Right atrium auricular region (tissue), 2 donors: Measurements from ENCODE around the gene A3GALT2. TPM values are rescaled to one million over a fixed set of nuclear protein-coding genes. Genes with fewer than 3 reads are reported as not detected.

ENCODE experiments used
- DNase-seq: peaks from one replicate; pipeline ENCODE4 v3.0.0-alpha.2; 2019; ENCODE audit warnings: low spot score
- H3K27ac ChIP-seq, 2 donors: fragments of 200-600 bp; sonication (generic); 1 replicate in 1 of 2; 2 replicates in 1 of 2; pipeline ENCODE4 v1.5.1; 2016 to 2019
- H3K27me3 ChIP-seq, 2 donors: fragments of 200-600 bp; sonication (generic); one replicate each; pipeline versions ENCODE4 v1.5.1 to v1.6.0; 2017 to 2019
- H3K36me3 ChIP-seq: fragments of 200-600 bp; sonication (generic); one replicate; pipeline ENCODE4 v1.5.1; 2016
- H3K4me1 ChIP-seq, 2 donors: fragments of 200-600 bp; sonication (generic); one replicate each; pipeline versions ENCODE4 v1.5.1 to v1.6.0; 2017 to 2019
- H3K4me3 ChIP-seq, 2 donors: fragments of 200-600 bp; sonication (generic); 1 replicate in 1 of 2; 2 replicates in 1 of 2; pipeline ENCODE4 v1.5.1; 2017 to 2019; ENCODE audit warnings: mild to moderate bottlenecking in 1 of 2, moderate library complexity in 1 of 2
- H3K9me3 ChIP-seq, 2 donors: fragments of 200-600 bp; sonication (generic); one replicate each; pipeline ENCODE4 v1.5.1; 2019
- total RNA-seq, 2 donors: library from RNA; depleted of rRNA; stranded (reverse); fragments of >200 nt; gene quantifications; one replicate each; pipeline ENCODE4 v1.1.0, GENCODE V29; 2016
- TF ChIP-seq, protein P1 (sequence below), 2 donors: fragments of 200-600 bp; sonication (generic); IDR thresholded peaks; one replicate each; pipeline ENCODE4 v1.5.1; 2019; ENCODE audit warnings: antibody characterized with exemption in 2 of 2

Gene A3GALT2
- total RNA-seq, 2 donors from 2014 or later, result not detected

DNA sequence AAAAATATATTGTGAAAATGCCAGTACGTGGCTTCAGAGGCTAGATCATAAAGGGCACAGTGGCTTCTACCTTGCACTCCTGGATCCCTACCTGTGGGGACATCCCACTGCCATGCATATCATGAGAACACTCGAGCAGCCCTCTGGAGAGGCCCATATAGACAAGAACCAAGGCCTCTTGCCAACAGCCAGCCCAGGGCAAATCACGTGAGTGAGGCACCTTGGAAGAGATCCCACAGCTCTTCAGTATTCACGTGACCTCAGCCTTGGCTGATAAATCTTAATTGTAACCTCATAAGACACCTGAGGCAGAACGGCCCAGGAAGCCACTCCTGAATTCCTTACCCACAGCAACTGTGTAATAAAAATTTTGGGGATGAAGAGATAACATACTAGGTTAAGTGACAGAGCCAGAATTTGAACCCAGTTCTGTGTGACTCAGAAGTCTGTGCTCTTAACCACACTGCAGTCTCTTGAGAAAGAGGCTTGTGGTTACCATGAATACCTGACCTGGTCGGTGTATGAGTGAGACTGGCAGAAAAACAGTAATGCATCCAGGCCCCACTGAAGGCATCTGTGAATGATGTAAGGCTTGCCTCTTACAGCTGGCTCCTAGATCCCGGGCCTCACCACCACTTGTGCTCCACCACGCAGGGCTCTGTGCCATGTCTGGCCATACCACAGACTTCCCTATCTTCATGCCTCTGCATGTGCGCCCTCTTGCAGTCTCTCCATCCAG is 6.9 kb upstream of the A3GALT2 start:
- Histone ChIP-seq H3K36me3 (peaks cover 100% of the 10 kb centered on the region), H3K4me1 (peaks cover 0 to 58% of the 10 kb centered on the region in 2 donors), H3K9me3 (no peaks in the 10 kb centered on the region), H3K27ac (peak overlapping the region; percentile 56 to 63), H3K4me3 (no peak overlapping the region), H3K27me3 (no peaks in the 10 kb centered on the region)
- TF ChIP-seq, protein P1, sequence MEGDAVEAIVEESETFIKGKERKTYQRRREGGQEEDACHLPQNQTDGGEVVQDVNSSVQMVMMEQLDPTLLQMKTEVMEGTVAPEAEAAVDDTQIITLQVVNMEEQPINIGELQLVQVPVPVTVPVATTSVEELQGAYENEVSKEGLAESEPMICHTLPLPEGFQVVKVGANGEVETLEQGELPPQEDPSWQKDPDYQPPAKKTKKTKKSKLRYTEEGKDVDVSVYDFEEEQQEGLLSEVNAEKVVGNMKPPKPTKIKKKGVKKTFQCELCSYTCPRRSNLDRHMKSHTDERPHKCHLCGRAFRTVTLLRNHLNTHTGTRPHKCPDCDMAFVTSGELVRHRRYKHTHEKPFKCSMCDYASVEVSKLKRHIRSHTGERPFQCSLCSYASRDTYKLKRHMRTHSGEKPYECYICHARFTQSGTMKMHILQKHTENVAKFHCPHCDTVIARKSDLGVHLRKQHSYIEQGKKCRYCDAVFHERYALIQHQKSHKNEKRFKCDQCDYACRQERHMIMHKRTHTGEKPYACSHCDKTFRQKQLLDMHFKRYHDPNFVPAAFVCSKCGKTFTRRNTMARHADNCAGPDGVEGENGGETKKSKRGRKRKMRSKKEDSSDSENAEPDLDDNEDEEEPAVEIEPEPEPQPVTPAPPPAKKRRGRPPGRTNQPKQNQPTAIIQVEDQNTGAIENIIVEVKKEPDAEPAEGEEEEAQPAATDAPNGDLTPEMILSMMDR (IDR thresholded peaks at IDR 0.05), result no peak
- DNase-seq, result no peak

DNA sequence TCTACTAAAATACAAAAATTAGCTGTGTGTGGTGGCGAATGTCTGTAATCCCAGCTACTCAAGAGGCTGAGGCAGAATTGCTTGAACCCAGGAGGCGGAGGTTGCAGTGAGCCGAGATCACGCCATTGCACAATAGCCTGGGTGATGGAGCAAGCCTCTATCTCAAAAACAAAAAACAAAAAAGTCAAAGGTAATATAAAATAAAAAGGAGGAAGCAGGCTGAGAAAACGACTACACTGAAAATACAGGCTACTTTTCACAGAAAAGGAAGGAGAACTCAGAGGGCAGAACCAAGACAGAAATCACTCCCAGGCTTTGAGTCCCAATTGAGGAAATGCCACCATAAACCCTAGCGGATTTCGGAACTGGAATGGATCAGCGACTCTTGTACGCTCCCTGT is 5.9 kb upstream of the A3GALT2 start:
- DNase-seq, result no peak
- H3K27ac ChIP-seq, result peak overlapping the region; percentile 56 to 63
- no peaks in the 10 kb centered on the region for H3K9me3 ChIP-seq
- H3K4me1 ChIP-seq, result peaks cover 0 to 48% of the 10 kb centered on the region in 2 donors
- peaks cover 94% of the 10 kb centered on the region for H3K36me3 ChIP-seq
- TF ChIP-seq, protein P1 (IDR thresholded peaks at IDR 0.05), result no peak
- H3K27me3 ChIP-seq, result no peaks in the 10 kb centered on the region
- H3K4me3 ChIP-seq, result no peak overlapping the region

DNA sequence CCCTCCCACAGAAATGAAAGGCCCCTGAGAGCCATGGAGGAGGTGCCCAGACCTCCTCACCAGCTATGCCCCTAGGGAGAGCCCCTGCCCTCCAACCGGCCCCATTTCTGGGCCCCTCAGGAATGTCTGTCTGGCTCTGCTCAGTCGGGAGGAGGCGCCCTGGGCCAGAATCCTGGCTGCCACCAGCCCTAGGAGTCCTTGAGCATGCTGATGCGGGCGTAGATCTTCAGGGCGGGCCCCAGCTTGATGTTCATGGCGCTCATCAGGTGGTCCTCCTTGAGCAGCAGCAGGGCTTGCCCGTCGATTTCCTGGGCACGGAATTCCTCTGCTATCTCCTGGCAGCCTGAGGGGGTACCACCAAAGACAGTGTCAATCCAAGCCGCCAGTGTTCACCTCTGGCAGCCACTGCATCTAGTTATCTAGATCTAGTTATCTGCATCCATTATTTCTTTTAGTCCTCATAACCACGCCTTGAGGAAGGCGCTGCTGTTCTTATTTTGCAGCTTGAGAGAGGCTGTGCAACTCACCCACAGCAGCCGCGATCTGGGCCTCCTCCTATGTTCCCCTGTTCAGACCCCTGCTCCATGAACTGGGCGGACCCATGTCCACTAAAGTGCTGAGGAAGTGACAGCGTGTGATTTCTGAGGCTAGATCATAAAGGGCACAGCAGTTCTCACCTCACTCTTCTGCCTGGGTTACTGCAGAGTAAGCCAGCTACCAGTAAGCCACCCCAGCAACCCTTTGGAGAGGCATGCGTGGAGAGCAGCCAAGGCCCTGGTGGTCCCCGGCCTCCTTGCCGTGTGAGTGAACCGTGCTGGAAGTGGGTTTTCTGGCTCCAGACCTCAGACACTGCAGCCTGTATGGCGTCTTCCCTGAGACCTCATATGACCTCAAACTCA is 4.0 kb upstream of the A3GALT2 start:
- H3K27ac ChIP-seq, result peak overlapping the region; percentile 18 to 36

DNA sequence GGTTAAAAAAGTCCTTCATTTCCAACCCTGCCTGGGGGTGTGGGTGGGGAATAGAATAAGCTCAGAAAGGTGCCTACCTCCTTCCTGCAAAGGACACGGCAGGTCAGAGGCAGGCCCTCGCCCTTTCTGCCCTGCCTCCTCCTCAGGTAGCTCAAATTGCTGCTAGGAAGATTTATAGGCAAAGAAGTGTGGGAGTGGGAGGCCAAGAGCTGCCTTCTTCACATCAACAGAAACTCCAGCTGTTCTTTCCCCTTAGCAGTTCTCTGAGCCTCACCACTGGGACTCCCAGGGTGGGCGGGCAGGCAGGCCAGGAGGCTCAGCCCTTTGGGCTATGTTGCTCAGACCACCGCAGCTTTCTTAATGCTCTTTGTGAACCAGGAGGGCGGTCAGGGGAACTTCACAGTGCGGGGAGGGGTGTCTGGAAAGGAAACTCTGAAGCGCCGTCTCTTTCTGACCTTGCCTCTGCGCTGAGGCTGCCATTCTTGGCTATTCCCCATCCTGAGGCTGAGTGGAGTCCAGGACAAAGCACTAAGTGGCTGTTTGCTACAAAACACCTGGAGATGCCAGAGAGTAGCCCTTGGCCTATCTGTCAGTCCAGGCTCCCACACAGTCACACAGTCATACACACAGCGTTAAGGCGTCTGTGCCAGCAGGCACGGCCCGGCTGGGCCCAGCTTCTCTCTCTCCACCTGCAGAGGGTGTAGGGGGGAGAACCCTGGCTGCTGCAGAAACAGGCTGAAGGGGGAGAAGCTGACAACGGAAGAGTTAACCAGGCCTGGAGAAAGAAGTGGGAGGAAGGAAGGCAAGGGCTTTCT is 3.0 kb upstream of the A3GALT2 start:
- H3K4me1 ChIP-seq, result peaks cover 0 to 36% of the 10 kb centered on the region in 2 donors
- TF ChIP-seq, protein P1 (IDR thresholded peaks at IDR 0.05), result no peak
- H3K36me3 ChIP-seq, result peaks cover 65% of the 10 kb centered on the region
- H3K27ac ChIP-seq, result peak overlapping the region in 1 of 2 donors; percentile 15
- DNase-seq, result no peak
- no peaks in the 10 kb centered on the region for H3K9me3 ChIP-seq
- no peak overlapping the region for H3K4me3 ChIP-seq
- H3K27me3 ChIP-seq, result no peaks in the 10 kb centered on the region

More for the DNA sequence above, 4.0 kb upstream of the A3GALT2 start:
- TF ChIP-seq, protein P1 (IDR thresholded peaks at IDR 0.05), result no peak
- no peaks in the 10 kb centered on the region for H3K27me3 ChIP-seq
- DNase-seq, result no peak
- no peaks in the 10 kb centered on the region for H3K9me3 ChIP-seq
- no peak overlapping the region for H3K4me3 ChIP-seq
- peaks cover 76% of the 10 kb centered on the region for H3K36me3 ChIP-seq
- H3K4me1 ChIP-seq, result peaks cover 0 to 37% of the 10 kb centered on the region in 2 donors

DNA sequence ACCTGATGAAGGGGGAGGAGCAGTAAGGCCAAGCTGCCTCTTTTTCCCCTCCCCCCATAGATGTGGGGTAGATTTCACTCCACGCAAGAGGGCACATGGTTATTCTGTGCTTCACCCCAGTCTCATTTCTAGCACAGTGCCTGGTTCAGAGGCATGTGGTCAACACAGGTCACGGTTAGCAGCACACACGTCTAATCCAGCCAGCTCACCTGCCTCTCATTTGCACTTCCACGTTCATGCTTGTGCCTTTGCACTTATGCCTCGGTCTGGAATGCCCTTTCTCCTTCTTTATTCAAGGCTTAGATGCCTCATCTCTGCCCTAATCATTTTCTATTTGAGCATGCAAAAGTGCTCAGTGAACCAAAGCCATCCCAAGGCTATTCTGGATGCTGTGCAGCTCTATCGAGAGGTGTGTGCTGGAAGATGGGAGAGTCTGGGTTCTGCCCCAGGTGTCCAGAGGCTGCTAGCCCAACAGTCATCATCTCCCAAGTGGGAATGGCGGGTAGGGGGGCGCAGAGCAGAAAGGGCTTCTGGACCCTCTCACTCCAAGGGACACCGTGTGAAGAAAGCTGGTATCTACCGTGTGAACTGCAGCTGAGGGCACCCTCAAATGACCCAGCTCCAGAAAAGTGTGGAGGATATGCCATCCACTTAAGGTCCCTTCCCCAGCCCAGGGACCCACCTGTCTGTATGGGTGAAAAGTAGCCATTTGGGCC is 2.1 kb upstream of the A3GALT2 start:
- Histone ChIP-seq H3K27me3 (no peaks in the 10 kb centered on the region), H3K9me3 (no peaks in the 10 kb centered on the region), H3K4me1 (peaks cover 0 to 27% of the 10 kb centered on the region in 2 donors), H3K4me3 (no peak overlapping the region), H3K36me3 (peaks cover 57% of the 10 kb centered on the region), H3K27ac (no peak overlapping the region)
- TF ChIP-seq, protein P1 (IDR thresholded peaks at IDR 0.05), result no peak
- no peak for DNase-seq
